Measurements from ENCODE around the gene SLC6A15.

DNA sequence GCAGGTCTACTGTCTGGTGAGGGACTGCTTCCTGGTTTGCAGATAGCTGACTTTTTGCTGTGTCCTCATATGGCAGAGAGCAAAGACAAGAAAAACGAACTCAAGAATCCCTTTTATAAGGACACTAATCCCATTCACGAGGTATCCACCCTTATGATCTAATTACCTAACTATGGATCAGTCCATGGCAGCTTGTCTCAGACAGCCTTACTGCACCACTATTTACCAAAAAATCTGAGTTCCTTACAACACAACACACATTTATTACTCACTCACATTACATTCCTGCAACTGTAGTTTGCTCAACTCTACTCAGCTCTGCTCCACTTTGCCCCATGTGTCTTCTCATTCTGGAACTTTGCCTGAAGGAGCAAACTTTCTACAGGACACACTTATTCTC, 10.1 kb upstream of the SLC6A15 start:
- no peak for TF ChIP-seq GATA2 (IDR thresholded peaks at IDR 0.05; ENCODE audit: low read depth, low read length)
- no peak for TF ChIP-seq GATA3 (IDR thresholded peaks at IDR 0.05; ENCODE audit: low read depth, low read length)

Data from SH-SY5Y (cell line).